Endometrial microvascular endothelial cells (primary cell): ENCODE measurements around the gene RIOK1. TPM values are rescaled to one million over a fixed set of nuclear protein-coding genes. Genes with fewer than 3 reads are reported as not detected.

Source experiments
- in situ Hi-C: cut with HindIII; loops from 2 replicates; pipeline ENCODE4 v1.10.0; 2017; ENCODE audit warnings: low sequenced_read_pairs, low pct_unique_long_range_greater_than_20kb; ENCODE audit errors: inconsistent ontology term
- total RNA-seq: library from RNA; depleted of rRNA; stranded (reverse); fragments of >200 nt; gene quantifications from one replicate; pipeline ENCODE4 v1.2.3, GENCODE V29; 2015; ENCODE audit errors: inconsistent ontology term

RIOK1 gene
- total RNA-seq, 1 donor from 2014 or later = 16.2 TPM

DNA sequence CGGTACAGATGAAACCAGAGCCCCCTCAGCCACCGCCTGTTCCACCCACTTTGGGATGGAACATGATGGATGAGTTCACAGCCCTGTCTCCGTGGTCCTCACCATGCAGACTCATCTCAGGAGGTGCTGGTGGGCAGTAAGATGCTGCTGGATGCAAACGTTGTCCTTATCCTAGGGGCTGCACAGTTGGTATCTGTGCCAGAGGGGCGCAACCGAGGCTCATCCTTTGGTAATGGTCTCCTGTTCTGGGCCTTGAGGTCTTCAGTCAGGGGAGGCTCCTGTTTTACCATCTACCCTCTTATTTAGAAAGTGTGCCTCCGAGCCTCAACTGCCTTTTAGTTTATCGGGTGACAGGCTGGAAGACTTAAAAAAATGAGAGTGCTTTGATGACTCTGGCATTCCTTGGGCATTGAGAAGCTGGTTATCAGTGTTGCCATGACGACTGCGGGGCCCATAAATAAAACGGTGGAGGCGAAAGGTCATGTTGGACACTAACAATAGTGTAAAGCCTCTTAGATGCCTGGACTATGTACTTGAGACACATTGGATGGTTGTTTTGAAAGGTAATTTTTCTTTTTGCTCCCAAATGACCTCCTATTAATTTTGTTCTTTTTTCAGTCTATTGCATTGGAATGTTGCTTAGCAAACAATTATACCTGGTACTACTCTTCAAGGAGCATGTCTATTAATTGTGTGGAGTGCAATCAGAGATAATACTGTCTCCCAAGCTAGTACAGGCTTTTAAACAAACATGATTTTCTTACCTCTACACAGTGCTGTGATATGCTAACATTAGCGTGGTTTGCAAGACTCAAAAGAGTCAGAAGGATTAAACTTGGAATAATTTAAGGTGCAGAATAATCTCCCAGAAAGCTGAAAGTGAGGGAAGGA lies 77.6 kb downstream of the RIOK1 start:
- in situ Hi-C loops = no loop called here

Other genes with a start within 250 kb of the RIOK1 start
- gene SSR1, start 76.6 kb upstream of the RIOK1 start, total RNA-seq = 91.9 TPM
- gene CAGE1, start 66 bp upstream of the RIOK1 start, total RNA-seq = not detected
- 1.2 TPM for gene DSP, start 151.9 kb downstream of the RIOK1 start, total RNA-seq
- 8.5 TPM for gene SNRNP48, start 200.4 kb downstream of the RIOK1 start, total RNA-seq